ENCODE results near the gene HOXD11.

HOXD11 gene

DNA sequence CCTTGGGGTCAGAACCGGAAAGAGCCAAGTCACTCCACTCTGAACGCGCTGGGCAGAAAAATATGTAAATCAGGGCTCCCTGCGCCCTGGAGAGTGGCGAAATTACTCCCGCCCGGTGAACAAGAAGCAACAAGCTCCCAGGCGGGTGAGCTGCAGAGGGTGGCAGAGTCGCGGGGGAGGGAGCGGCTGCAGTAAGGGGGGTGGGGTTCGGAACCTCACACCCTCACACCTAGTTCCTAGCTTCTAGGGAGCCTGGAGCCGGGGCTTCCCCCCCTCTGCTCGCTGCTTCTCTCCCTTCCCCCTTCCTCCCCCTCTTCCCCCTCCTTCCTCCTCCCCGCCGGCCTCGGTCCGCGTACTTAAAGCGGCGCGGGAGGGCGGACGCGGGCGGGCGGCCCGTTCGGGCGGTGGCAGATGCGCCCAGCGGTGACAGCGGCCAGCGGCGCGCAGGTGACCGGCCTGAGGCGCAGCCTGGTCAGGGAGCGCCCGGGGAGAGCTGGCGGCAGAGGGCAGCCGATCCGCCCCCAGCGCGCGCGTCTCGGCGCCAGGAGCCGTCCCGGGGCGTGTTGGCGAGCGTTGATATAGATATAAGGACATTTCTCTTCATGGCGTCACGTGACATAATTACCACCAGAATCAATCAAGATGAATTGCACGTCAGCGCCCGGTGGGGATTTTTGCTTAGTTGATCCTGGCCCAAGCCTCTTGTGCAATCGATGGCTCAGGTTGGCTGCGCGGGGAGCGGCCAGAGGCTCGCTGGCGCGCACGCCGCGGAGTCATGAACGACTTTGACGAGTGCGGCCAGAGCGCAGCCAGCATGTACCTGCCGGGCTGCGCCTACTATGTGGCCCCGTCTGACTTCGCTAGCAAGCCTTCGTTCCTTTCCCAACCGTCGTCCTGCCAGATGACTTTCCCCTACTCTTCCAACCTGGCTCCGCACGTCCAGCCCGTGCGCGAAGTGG is at the start of gene HOXD11:
TSS of gene HOXD11 (plus strand) at position 700 of the 959 bp plus-strand sequence. CDS start at position 776, 76 bp downstream.
- no peak for DNase-seq

DNA sequence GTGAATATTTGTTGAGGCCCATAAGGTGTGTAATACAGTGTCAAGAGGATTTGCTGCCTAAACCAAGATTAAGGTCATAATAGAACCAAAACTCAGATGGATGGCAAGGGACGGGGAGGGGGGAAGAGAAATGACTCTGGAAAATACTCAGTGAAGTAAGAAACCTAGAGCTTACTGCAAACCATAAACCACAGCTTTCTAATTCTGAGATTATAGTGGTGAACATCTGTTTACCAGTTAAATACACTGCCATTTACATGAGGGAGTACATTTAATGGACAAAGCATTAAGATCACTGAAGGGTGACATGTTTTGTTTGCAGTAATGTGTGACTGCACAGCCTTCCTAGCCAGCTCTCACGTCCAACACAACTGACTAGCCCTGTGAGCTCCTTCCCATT is 43.1 kb upstream of the HOXD11 start:
- no peak for DNase-seq

DNA sequence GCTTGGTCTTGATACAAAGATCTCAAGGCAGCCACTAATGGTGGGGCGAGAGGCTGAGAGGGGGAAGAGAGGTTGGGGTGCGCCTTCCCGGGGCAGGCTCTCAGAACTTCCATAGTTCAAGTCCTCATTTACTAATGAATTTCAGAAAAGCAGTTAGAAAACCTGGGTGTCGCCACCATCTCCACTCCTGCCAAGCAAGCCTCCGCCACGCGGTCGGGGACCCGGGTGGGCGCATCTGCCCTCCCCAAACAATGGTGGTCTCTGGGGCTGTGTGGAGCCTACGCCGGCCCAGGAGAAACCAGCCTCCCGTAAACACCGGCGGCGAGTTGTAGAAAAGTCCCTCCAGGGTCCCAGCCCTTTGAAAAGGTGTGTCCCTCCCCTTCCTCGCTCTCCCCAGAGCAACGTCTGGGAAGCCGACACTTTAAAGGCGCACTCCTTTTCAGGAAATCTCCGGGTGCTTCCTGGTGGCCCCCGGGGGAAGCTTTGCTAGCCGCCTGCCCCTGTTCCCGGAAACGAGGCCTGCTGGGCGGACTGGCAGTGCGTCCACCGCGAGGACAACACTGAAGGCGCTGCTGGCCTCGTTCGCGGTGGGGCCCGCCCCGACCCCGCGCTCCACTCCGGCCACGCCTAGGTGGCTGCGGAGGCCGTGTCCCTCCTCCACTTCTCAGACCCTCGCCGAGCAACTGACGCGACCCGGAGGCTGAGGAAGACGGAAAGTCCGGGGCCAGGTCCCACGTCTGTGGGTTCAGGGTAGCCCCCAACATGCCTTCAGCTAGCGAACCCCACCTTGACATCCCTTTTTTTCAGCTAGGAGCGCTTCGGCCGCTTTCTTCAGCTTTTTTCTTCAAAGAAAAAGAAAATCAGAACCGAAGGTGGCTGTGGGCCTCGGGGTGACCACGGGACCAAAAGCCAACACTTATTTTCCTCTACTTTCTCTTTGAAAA is 40.2 kb upstream of the HOXD11 start:
- DNase-seq: no peak

- no peak for DNase-seq
These were observed 39.3 kb upstream of the HOXD11 start for GRCh38 chr2:176067589-176068418.

DNA sequence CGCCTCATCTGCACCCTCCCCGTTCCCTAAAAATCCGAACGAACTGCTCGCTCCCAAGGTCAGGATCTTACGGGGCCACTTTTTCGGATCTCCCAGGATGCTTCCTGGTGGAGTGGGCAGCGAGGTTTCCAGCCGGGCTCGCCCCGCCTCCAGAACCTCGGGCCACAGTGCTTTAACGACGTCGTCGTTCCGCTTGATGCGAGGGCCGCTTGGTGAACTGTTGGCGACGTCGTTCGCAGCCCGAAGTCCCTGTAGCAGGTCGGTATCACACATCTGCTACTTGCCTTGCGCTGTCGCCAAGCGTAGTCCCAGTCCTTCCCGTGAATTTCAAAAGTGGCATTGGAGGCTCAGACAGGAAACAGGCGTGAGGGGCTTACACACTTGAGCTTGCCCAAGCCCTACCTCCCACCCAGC is 38.7 kb upstream of the HOXD11 start:
- no peak for DNase-seq

DNA sequence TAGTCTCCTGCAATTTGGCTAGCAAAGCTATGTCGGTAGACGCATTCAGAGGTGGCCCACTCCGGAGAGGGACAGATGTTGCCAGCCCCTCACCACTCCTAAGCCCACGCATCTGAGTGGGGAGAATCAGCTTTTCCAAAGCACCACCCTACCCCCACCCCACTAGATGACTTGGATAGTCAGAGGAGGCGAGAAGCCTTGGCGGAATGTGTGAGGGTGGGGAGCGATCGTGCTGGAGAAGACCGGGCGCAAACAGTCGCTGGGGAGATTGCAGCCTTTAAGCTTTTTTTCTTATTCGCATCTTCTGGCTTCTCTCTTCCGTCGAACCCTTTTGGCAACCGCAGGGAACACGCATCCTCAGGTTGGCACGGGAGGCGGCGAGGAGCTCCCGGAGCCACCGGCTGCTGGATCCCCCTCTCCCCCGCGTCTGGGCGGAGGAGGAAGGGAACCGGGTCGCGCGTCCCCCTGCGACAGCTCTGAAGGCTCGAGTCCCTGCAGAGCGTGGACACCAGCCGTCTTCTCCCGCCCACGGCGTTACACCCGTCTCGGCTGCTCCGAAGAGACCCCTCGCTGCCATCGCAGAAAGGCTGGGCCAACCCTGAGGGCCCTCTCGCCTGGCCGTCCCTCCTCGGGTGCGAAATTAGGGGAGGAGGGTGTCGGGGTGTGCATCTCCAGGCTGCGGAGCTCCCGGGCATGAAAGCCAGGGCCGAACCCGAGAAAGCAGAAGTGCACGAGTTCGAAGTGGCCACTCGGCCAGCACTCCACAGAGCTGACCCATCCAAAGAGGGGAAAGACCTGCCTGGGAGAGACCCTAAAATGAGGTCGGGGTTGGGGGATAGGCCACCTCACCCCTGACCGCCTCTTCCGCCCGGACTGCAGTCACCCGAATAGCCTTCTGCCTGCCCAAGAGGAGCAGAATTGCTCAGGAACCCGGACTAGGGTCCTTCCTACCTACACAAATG is 35.5 kb upstream of the HOXD11 start:
- DNase-seq: no peak

- DNase-seq: no peak
These were observed 34.8 kb upstream of the HOXD11 start for GRCh38 chr2:176072292-176072669.

DNA sequence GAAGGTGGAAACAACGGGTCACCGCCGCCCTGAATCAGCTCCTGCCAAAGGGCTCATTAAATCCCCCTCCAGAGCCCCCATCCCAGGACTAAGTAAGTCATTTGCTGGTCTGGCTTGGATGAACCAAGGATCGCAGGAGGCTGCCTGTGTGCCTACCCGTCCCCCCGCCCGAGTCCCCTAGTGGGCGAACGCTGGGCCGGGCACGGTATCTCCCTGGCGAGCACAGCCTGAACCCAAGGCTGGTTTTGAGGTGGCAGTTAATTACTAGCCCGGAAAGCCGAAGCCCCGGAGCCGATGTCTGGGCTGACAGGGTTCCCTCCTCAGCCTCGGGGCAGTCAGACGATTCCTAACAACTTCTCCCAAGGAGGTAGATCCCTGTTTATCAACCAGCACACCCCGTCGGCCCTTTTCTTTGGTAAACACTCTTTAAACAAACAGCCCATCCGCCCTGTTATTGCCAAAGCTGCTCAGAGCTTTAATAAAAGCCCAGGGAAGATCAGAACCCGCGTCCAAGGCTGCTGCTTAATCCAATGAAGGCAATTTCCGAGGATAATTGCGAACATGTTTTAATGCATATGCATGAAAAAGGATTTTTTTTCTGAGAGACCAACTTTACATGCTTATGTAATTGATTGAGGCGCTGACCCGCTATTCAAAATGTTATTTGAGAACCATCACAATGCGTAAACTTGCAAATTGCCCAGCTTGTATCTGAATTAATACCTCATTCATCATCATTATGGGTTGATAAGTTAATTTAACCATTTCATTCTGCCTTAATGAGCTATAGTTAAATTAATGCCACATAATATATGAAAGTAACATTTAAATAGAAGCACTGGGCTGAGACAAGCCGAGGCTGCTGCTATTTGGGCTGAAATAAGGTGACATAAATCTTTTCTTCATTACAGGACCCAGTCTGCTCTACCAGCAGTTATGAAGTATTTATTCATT is 33.9 kb upstream of the HOXD11 start:
- no peak for DNase-seq

DNA sequence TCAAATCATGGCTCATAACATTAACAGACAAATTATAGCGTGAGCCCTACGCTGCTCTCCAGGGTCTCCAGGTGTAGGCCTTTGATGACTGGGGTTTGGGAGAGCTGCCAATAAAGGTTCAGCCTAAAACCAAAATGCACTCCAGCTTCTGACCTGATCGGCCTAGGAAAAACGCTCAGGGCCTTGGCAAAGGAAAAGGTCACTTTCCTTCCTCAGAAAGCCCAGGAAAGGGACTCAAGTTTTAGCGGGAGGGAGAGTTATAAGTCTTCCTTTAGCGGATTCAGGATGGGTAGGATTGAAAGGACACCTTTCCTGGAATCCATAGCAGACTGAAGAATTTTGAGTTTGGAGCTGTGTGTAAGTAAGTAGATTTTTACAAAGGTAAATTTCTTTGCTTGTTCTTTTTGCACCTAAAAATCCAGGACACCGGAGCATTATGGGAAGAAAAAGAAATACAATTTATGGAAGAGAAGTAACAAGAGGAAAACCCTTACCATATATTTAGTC is 32.1 kb upstream of the HOXD11 start:
- no peak for DNase-seq

- DNase-seq: no peak
These were observed 31.6 kb upstream of the HOXD11 start for GRCh38 chr2:176075481-176075880.

DNA sequence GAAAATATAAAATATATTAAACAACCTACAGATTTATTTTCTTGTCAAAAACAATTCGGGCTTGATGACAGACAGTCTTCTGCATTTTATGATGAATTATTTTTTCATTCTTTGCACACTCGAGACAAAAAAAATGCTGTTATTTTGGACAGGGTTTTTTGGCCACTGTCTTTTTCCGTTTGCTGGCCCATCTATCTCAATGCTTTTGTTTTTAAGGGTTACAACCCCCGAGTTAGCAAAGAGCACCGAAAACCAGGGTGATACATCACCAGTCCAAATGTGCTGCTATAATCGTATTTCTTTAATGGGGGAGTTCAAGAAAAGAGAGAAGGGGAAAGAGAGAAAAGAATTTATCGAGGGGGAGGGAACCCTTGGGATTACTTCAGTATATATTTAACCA is 31.0 kb upstream of the HOXD11 start:
- DNase-seq: no peak

GRCh38 chr2:176076796-176077195 is 30.3 kb upstream of the HOXD11 start:
- DNase-seq: no peak

GRCh38 chr2:176078541-176079284 is 28.4 kb upstream of the HOXD11 start:
- DNase-seq: no peak

DNA sequence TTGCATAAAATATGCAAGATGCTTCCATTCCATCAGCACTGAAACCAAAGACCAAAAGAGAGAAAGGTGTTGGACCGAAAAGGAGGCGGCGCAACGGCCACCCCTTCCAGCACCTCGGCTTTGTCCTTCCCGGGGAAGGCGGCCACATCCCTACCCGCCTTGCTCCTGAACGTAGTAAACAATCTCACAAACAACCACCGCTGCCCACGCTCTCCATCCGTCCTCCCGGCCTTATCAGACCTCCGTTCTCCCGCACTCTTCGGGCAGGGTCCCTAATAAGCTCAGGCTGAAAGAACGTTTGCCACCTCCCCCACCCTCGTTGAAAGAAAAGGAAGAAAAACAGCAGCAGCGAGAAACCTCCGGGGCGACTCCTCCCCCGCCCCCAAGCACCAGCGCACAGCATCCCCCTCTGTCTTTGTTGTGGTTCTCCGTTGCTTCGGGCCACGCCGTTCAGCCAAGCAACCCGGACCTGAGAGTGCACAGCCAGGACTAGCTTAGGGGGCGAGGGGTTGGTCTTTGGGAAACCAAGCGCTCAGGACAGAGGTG is 27.7 kb upstream of the HOXD11 start:
- DNase-seq: no peak

- no peak for DNase-seq
These were observed 27.1 kb upstream of the HOXD11 start for GRCh38 chr2:176079831-176080539.

GRCh38 chr2:176080540-176081375 is 26.3 kb upstream of the HOXD11 start:
- no peak for DNase-seq

DNA sequence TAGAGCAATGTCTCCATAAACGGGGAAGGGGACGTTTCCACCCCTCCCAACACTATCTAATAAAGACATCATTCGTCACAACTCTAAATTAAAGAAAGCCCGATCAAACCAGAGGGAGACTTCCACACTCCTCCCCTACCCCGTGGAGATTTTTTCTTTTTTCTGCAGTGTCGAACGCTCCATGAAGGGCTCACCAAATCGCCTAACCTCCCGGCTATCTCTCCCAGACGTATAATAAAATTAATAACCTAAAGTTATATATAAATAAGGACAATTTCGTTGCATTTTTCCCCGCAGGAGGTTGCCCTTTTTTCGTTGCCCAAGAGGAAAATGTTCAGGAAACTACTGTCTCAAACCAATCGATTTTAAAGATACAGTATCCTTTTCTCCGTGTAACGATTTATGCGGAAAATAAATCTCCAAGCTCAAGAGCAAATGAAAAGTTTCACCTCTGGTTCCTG is 25.7 kb upstream of the HOXD11 start:
- no peak for DNase-seq
